T-helper 22 cell (primary cell): ENCODE measurements around the gene TTLL13.
"Not testable (repeated sequence)": the region's sequence is repeated elsewhere in the genome, so short reads cannot be mapped to it uniquely, and the experiment has no call there.

Experiments used
- DNase-seq: peaks from one replicate; pipeline ENCODE4 v3.0.0-alpha.2; 2020; ENCODE audit warnings: low read depth

TTLL13 gene

GRCh38 chr15:90239371-90239770 is 10.0 kb upstream of the TTLL13 start:
- no peak for DNase-seq

GRCh38 chr15:90240856-90241255 is 8.5 kb upstream of the TTLL13 start:
- DNase-seq: no peak

DNA sequence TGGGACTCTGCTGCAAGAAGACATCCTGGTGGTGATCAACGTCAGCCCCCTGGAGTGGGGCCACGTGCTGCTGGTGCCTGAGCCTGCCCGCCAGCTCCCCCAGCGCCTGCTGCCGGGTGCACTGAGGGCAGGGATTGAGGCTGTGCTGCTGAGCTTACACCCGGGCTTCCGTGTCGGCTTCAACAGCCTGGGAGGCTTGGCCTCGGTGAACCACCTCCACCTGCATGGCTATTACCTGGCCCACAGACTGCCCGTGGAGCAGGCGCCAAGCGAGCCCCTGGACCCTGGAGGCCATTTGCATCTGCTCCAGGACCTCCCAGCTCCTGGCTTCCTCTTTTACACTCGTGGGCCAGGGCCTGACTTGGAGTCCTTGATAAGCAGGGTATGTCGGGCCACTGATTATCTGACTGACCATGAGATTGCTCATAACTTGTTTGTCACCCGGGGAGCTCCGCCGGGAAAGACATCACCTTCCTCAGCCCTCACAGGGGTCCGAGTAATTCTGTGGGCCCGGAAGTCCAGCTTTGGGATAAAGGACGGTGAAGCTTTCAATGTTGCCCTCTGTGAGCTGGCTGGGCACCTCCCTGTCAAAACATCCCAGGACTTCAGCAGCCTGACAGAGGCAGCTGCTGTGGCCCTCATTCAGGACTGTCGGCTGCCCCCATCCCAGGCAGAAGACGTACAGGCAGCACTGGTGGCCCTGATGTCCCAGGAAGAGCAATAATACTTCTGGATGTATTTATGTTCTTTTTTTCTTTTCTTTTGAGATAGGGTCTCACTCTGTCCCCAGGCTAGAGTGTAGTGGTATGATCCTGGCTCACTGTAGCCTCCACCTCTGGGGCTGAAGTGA is 7.8 kb upstream of the TTLL13 start:
- no peak for DNase-seq

- no peak for DNase-seq
Measured at GRCh38 chr15:90243943-90244639, 5.3 kb upstream of the TTLL13 start.

DNA sequence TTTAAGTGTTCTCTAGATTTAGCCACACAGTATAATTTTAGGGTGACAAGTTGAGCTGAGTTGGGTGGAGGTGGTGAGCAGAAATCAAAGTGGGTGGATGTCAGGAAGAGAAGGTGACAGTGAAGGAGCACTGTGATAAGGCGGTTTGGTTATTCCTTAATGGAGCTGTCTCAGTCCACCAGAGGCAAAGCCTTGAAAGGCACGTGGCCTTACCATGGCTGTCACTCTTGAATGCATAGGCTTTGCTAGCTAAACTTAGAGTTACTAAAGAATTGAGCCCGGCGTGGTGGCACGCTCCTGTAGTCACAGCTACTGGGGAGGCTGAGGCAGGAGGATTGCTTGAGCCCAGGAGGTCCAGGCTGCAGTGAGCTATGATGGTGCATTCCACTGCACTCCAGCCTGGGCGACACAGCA is 560 bp upstream of the TTLL13 start:
- no peak for DNase-seq

DNA sequence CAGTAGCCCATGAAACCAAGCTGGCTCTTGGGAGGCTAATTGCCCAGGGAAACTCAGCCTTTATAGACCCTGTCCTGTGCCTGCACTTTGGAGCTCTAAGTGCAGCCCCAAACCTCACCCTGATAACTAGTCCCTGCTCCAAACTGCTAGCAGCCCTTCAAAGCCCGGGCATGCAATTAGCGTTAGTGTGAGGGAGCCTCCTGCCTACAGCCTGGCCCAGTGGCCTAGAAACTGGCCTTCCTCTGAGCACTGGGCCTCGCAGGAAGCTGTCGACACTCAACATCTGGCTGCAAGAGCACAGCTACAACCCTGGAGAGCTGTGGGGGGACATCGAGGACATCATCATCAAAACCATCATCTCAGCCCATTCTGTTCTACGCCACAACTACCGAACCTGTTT is 8.4 kb downstream of the TTLL13 start:
- DNase-seq: no peak

DNA sequence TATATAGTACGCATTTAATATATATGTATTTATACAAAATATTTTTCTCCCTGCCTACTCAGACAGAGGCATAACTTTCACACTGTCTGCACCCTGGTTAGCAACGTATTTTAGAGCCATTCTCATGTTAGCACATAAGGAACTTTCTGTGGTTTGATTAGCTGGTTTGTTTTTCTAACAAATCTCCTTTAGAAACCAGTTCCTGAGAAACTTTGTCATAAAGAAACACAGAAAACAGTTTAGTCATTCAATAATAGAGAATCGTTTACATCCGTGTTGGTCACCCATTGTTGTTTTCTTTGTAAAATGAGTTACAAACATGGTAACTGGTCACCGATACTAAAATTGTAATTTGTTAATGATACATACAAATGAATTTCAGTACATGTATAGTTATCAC is 10.2 kb downstream of the TTLL13 start:
- DNase-seq: no peak

DNA sequence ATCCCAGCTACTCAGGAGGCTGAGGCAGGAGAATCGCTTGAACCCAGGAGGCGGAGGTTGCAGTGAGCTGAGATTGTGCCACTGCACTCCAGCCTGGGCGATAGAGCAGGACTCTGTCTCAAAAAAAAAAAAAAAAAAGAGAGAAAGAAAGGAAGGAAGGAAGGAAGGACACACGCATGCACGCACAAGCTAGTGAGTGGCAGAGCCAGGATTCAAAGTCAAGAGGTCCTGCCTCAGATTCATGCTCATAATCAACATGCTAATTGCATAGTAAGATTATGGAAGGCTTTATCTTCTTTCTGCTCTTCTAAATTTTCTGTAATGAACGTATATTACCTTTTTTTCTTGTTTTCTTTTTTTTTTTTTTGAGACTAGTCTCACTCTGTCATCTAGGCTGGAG is 11.4 kb downstream of the TTLL13 start:
- not testable (repeated sequence) for DNase-seq

DNA sequence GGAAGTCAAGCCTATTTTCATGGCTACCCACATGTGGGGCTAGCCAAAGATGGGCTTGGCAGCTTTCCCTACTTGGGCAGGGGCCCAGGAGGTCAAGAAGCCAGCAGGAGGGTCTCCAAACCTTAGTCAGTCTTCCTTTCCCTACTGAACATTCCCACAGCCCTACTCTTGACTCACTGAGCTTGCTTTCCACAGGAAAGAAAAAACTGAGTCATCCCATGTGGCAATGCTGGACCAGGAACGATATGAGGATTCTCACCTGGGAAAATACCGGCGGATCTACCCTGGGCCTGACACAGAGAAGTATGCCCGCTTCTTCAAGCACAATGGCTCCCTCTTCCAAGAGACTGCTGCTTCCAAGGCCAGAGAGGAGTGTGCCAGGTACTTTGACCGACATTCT is 12.5 kb downstream of the TTLL13 start:
- DNase-seq: no peak

GRCh38 chr15:90262426-90262825 is 13.1 kb downstream of the TTLL13 start:
- no peak for DNase-seq

GRCh38 chr15:90264671-90265070 is 15.3 kb downstream of the TTLL13 start:
- peak; percentile 17 for DNase-seq

GRCh38 chr15:90265271-90266060 is 16.1 kb downstream of the TTLL13 start, which contains the start of gene NGRN:
Gene NGRN, plus strand, starts transcription at chr15:90265672. Its CDS starts 41 bp downstream, at chr15:90265713.
- peak; percentile 85 for DNase-seq

- peak; percentile 27 for DNase-seq
Measured at GRCh38 chr15:90266061-90266431, 16.7 kb downstream of the TTLL13 start.

- no peak for DNase-seq
Measured at GRCh38 chr15:90266485-90266884, 17.1 kb downstream of the TTLL13 start.

- DNase-seq: no peak
Measured at GRCh38 chr15:90268415-90268814, 19.1 kb downstream of the TTLL13 start.

- DNase-seq: no peak
Measured at GRCh38 chr15:90270502-90271150, 21.3 kb downstream of the TTLL13 start.

- no peak for DNase-seq
Measured at GRCh38 chr15:90271459-90272166, 22.3 kb downstream of the TTLL13 start.

DNA sequence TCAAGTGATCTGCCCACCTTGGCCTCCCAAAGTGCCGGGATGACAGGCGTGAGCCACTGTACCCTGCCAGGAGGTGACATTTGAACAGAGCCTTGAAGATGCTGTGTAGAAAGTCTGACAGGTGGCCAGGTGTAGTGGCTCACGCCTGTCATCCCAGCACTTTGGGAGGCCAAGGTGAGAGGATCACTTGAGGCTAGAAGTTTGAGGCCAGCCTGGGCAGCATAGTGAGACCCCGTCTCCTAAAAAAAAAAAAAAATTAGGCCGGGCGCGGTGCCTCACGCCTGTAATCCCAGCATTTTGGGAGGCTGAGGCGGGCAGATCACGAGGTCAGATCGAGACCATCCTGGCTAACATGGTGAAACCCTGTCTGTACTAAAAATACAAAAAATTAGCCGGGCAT is 29.1 kb downstream of the TTLL13 start:
- DNase-seq: not testable (repeated sequence)

- not testable (repeated sequence) for DNase-seq
Measured at GRCh38 chr15:90280743-90281142, 31.4 kb downstream of the TTLL13 start.

GRCh38 chr15:90281637-90282036 is 32.3 kb downstream of the TTLL13 start:
- not testable (repeated sequence) for DNase-seq

DNA sequence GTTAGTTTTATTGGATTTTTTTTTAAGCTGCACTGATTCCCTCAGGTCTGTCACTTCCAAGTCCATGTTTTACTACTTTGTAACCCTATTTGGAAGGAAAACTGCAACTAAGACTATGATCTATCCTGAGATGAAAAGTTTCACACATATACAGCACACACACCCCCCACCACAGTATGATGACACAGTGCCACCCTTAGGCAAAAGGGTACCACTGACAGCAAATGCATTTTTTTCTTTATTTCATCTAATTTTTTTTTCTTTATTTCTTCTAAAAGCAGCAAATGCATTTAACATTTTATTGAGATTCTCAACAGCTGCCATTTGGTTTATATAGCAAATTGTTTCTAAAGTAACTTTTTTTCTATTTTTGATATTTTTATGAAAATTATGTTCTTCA is 37.3 kb downstream of the TTLL13 start:
- DNase-seq: no peak
